Sciatic nerve (tissue), 2 donors: ENCODE measurements around the gene MS4A6E. TPM values are rescaled to one million over a fixed set of nuclear protein-coding genes. Genes with fewer than 3 reads are reported as not detected.
"Not testable (repeated sequence)": the region's sequence is repeated elsewhere in the genome, so short reads cannot be mapped to it uniquely, and the experiment has no call there.

Source experiments
- ATAC-seq: fragments of 200-7000 bp; cut with Tn5 transposase; one replicate; pipeline ENCODE4 v1.9.1; 2020; ENCODE audit warnings: mild to moderate bottlenecking, moderate library complexity
- DNase-seq: peaks from one replicate; pipeline ENCODE4 v3.0.0-alpha.2; 2020; ENCODE audit warnings: low spot score
- intact Hi-C: fragments of 100-400 bp; cut with DNase I; formaldehyde crosslinking; loops from one replicate; pipeline ENCODE4 v1.14.2; 2022
- total RNA-seq: library from RNA; stranded (reverse); fragmentation: NEBNext Ultra II Directional; extraction: Animal tissue kit (Norgen Biotek cat#: 25700); gene quantifications from one replicate; pipeline ENCODE4 v1.2.1, GENCODE V29; 2021
- donor health status: DM: no; HTN: no; CAD: no.
- donor health status: DM: no; HTN: no; CAD: no.

Gene MS4A6E
- 0.53 TPM for total RNA-seq

- intact Hi-C loops, result no loop called here
- ATAC-seq (no peak), DNase-seq (no peak)
These were observed at the start of gene MS4A6E for GRCh38 chr11:60326955-60327354. TSS of gene MS4A6E (plus strand) at chr11:60327255. CDS start at chr11:60334896, 7,641 bp downstream.

- intact Hi-C loops, result no loop called here
- ATAC-seq, result peak; percentile 88
- peak; percentile 59 for DNase-seq
These were observed 46.6 kb upstream of the MS4A6E start, which contains the start of gene MS4A4A for GRCh38 chr11:60280412-60280811. TSS of gene MS4A4A (plus strand) at chr11:60280666. CDS start at chr11:60280676, 10 bp downstream.

- no peak for ATAC-seq
- intact Hi-C loops, result no loop called here
- no peak for DNase-seq
These were observed 45.6 kb upstream of the MS4A6E start for GRCh38 chr11:60281485-60281884.

GRCh38 chr11:60282286-60282685, 44.8 kb upstream of the MS4A6E start:
- ATAC-seq, result no peak
- intact Hi-C loops, result no loop called here
- no peak for DNase-seq

GRCh38 chr11:60285411-60286126, 41.5 kb upstream of the MS4A6E start:
- ATAC-seq, intact Hi-C loops, DNase-seq: not testable (repeated sequence)

GRCh38 chr11:60288531-60288930, 38.5 kb upstream of the MS4A6E start:
- no peak for ATAC-seq
- DNase-seq, result no peak
- intact Hi-C loops, result no loop called here

- ATAC-seq (no peak), DNase-seq (no peak)
- intact Hi-C loops, result no loop called here
These were observed 34.9 kb upstream of the MS4A6E start for GRCh38 chr11:60292145-60292544.

- ATAC-seq, result no peak
- DNase-seq, result no peak
- intact Hi-C loops, result no loop called here
These were observed 25.9 kb upstream of the MS4A6E start for GRCh38 chr11:60301178-60301577.

GRCh38 chr11:60301884-60302283, 25.2 kb upstream of the MS4A6E start:
- intact Hi-C loops, ATAC-seq, DNase-seq: not testable (repeated sequence)

GRCh38 chr11:60303661-60304060, 23.4 kb upstream of the MS4A6E start:
- no peak for DNase-seq
- no peak for ATAC-seq
- intact Hi-C loops, result no loop called here

- DNase-seq, result no peak
These were observed 21.0 kb upstream of the MS4A6E start for GRCh38 chr11:60305906-60306619.

GRCh38 chr11:60307507-60308195, 19.4 kb upstream of the MS4A6E start:
- intact Hi-C loops, result no loop called here
- ATAC-seq (no peak), DNase-seq (no peak)

More at GRCh38 chr11:60305906-60306619, 21.0 kb upstream of the MS4A6E start:
- ATAC-seq, result no peak
- intact Hi-C loops, result no loop called here

- intact Hi-C loops, result no loop called here
- DNase-seq, result no peak
- peak; percentile 84 for ATAC-seq
These were observed 16.6 kb upstream of the MS4A6E start for GRCh38 chr11:60310407-60310998.

- DNase-seq (no peak), ATAC-seq (peak; percentile 46)
- intact Hi-C loops, result no loop called here
These were observed 12.3 kb upstream of the MS4A6E start for GRCh38 chr11:60314635-60315321.

GRCh38 chr11:60315871-60316270, 11.2 kb upstream of the MS4A6E start:
- intact Hi-C loops, result no loop called here
- DNase-seq (no peak), ATAC-seq (no peak)

GRCh38 chr11:60316317-60316716, 10.7 kb upstream of the MS4A6E start:
- DNase-seq (no peak), ATAC-seq (no peak)
- intact Hi-C loops, result no loop called here

- intact Hi-C loops, result no loop called here
- ATAC-seq (no peak), DNase-seq (no peak)
These were observed 8.3 kb upstream of the MS4A6E start for GRCh38 chr11:60318726-60319125.

GRCh38 chr11:60321051-60321450, 6.0 kb upstream of the MS4A6E start:
- DNase-seq (no peak), ATAC-seq (no peak)
- intact Hi-C loops, result no loop called here

- no peak for ATAC-seq
- DNase-seq, result no peak
- intact Hi-C loops, result no loop called here
These were observed 1.4 kb downstream of the MS4A6E start for GRCh38 chr11:60328460-60328859.
